B cell (primary cell): Measurements from ENCODE around the gene STYK1. TPM values are rescaled to one million over a fixed set of nuclear protein-coding genes. Genes with fewer than 3 reads are reported as not detected.

ENCODE experiments used
- ATAC-seq: fragments of 200-7000 bp; cut with Tn5 transposase; one replicate; pipeline ENCODE4 v1.10.0; 2021; ENCODE audit warnings: low read depth, mild to moderate bottlenecking, moderate number of reproducible peaks, moderate library complexity
- CTCF ChIA-PET: fragments of 350-600 bp; sonication (Branson Sonifier 250); formaldehyde crosslinking; loops from one replicate; lab custom pipeline; 2021; ENCODE audit warnings: antibody characterized with exemption, inconsistent platforms; lab: Charles Lee
- POLR2A ChIA-PET: fragments of 350-600 bp; sonication (Branson Sonifier 250); formaldehyde crosslinking; loops from one replicate; lab custom pipeline; 2021; ENCODE audit warnings: antibody characterized with exemption; lab: Charles Lee
- DNase-seq: peaks from one replicate; pipeline ENCODE4 v3.0.0; 2013
- H2AFZ ChIP-seq: 2 replicates; pipeline ENCODE4 v1.6.1; 2012; ENCODE audit warnings: mild to moderate bottlenecking, low read depth, low read length; ENCODE audit not compliant: insufficient read depth, poor library complexity, severe bottlenecking
- H3K27ac ChIP-seq, 2 donors: 1 replicate in 1 of 2; 2 replicates in 1 of 2; pipeline ENCODE4 v1.5.1; 2012 to 2013; ENCODE audit warnings: low read length in 2 of 2, mild to moderate bottlenecking in 2 of 2, moderate library complexity in 1 of 2
- H3K27me3 ChIP-seq, 4 experiments: fragments of 200-600 bp in 1 of 4; sonication (generic) in 1 of 4; replicated peaks in 1 of 4; 1 replicate in 2 of 4; 2 replicates in 2 of 4; pipeline versions ENCODE4 v1.6.1 to v1.7.0; 2013 to 2016; ENCODE audit warnings: low read length in 3 of 4, mild to moderate bottlenecking in 2 of 4, mixed read lengths in 1 of 4, moderate library complexity in 1 of 4; ENCODE audit not compliant: insufficient read depth in 4 of 4, control insufficient read depth in 3 of 4; ENCODE audit errors: control extremely low read depth in 1 of 4
- H3K36me3 ChIP-seq, 2 experiments: replicated peaks in 1 of 2; 1 replicate in 1 of 2; 2 replicates in 1 of 2; pipeline versions ENCODE4 v1.6.1 to v1.7.1; 2013; ENCODE audit warnings: low read length in 1 of 2; ENCODE audit not compliant: insufficient read depth in 2 of 2, control insufficient read depth in 1 of 2; ENCODE audit errors: control extremely low read depth in 1 of 2, extremely low read depth in 1 of 2
- H3K4me1 ChIP-seq, 2 donors: fragments of 200-600 bp in 1 of 2; sonication (generic) in 1 of 2; 1 replicate in 1 of 2; 2 replicates in 1 of 2; pipeline versions ENCODE4 v1.5.1 to v1.6.1; 2013 to 2017; ENCODE audit warnings: low read length in 2 of 2; ENCODE audit not compliant: control insufficient read depth in 2 of 2, insufficient read depth in 2 of 2
- H3K4me2 ChIP-seq: replicated peaks from 2 replicates; pipeline ENCODE3; 2012; ENCODE audit warnings: mild to moderate bottlenecking, low read depth, low read length; ENCODE audit not compliant: poor library complexity, severe bottlenecking
- H3K4me3 ChIP-seq, 5 experiments: fragments of 200-600 bp in 1 of 5; sonication (generic) in 1 of 5; 1 replicate in 3 of 5; 2 replicates in 2 of 5; pipeline versions ENCODE4 v1.5.1 to v1.7.0; 2011 to 2016; ENCODE audit warnings: low read length in 4 of 5, mild to moderate bottlenecking in 4 of 5, low read depth in 2 of 5, control low read depth in 1 of 5, moderate library complexity in 1 of 5; ENCODE audit not compliant: insufficient read depth in 1 of 5; ENCODE audit errors: control extremely low read depth in 1 of 5, extremely low read depth in 1 of 5
- H3K79me2 ChIP-seq: fragments of 200-600 bp; sonication (generic); one replicate; pipeline ENCODE4 v1.6.0; 2016; ENCODE audit warnings: low read length; ENCODE audit not compliant: control insufficient read depth, insufficient read depth
- H3K9ac ChIP-seq: fragments of 200-600 bp; sonication (generic); 2 replicates; pipeline ENCODE4 v1.6.1; 2017; ENCODE audit warnings: mild to moderate bottlenecking, low read length, moderate library complexity
- H3K9me3 ChIP-seq, 3 donors: one replicate each; pipeline versions ENCODE4 v1.6.1 to v1.7.1; 2013; ENCODE audit warnings: low read length in 2 of 3; ENCODE audit not compliant: control insufficient read depth in 2 of 3, insufficient read depth in 1 of 3; ENCODE audit errors: control extremely low read depth in 1 of 3
- H4K20me1 ChIP-seq: 2 replicates; pipeline ENCODE4 v1.6.0; 2012; ENCODE audit warnings: mild to moderate bottlenecking, low read length; ENCODE audit not compliant: insufficient read depth, control insufficient read depth, poor library complexity, severe bottlenecking
- H3K27ac Mint-ChIP-seq: one replicate; pipeline ENCODE4 v1.8.0; 2021; ENCODE audit warnings: mixed read lengths
- H3K27me3 Mint-ChIP-seq: one replicate; pipeline ENCODE4 v1.8.0; 2021; ENCODE audit warnings: mixed read lengths
- H3K4me1 Mint-ChIP-seq: one replicate; pipeline ENCODE4 v1.8.0; 2021; ENCODE audit warnings: mixed read lengths
- H3K4me3 Mint-ChIP-seq: one replicate; pipeline ENCODE4 v1.8.0; 2021; ENCODE audit warnings: mixed read lengths
- H3K9me3 Mint-ChIP-seq: one replicate; pipeline ENCODE4 v1.8.0; 2022; ENCODE audit warnings: mixed read lengths; ENCODE audit not compliant: insufficient read depth
- CTCF ChIP-seq: fragments of 200-600 bp; IDR thresholded peaks from one replicate; pipeline ENCODE4 v1.8.0; 2022; ENCODE audit warnings: antibody characterized with exemption, mild to moderate bottlenecking
- EZH2 ChIP-seq: IDR thresholded peaks from 2 replicates; pipeline ENCODE4 v1.6.1; 2012; ENCODE audit warnings: borderline replicate concordance, low read depth, mild to moderate bottlenecking, moderate library complexity, low read length; ENCODE audit not compliant: insufficient read depth, poor library complexity, severe bottlenecking
- WGBS: methylation state at CpG from one replicate; pipeline ENCODE4 v1.1.5; 2013; ENCODE audit warnings: missing lambda C conversion rate; ENCODE audit not compliant: insufficient coverage; 5-methylcytosine and 5-hydroxymethylcytosine counted together
- intact Hi-C: fragments of 100-400 bp; cut with micrococcal nuclease; formaldehyde crosslinking; loops from one replicate; pipeline ENCODE4 v1.10.0; 2022
- polyA plus RNA-seq: library from polyadenylated mRNA; depleted of rRNA; stranded (reverse); fragments of >200 nt; gene quantifications from 2 replicates; pipeline ENCODE4 v1.2.3, GENCODE V29; 2012
- total RNA-seq, 2 donors: library from RNA; stranded (reverse); fragments of 120-200 nt in 1 of 2; gene quantifications; 1 replicate in 1 of 2; 2 replicates in 1 of 2; pipeline versions ENCODE4 v1.2.3 to v1.2.4, GENCODE V29; 2013 to 2022

The STYK1 gene
- total and polyA plus RNA-seq, 2 donors (not counting 1 experiment from before 2014, with no cell fraction given), result not detected

GRCh38 chr12:10722905-10723746 lies 49.3 kb upstream of the STYK1 start, which contains the start of gene YBX3:
YBX3 (minus strand) TSS chr12:10723323; CDS start chr12:10723111, 212 bp downstream.
- under 1% methylated on average over 80 of the region's 95 CpGs for WGBS
- Mint-ChIP-seq H3K4me3 (peak within 1 kb of the TSS; percentile 89), H3K4me1 (peaks cover 31% of the 10 kb centered on the region), H3K27me3 (peaks cover 39% of the 10 kb centered on the region), H3K27ac (peak within 1 kb of the TSS; percentile 89), H3K9me3 (no peaks in the 10 kb centered on the region)
- Histone ChIP-seq H3K27me3 (no peaks in the 10 kb centered on the region), H2AFZ (peak within 1 kb of the TSS; percentile 61), H3K79me2 (peaks cover 27% of the 10 kb centered on the region), H3K9ac (peak within 1 kb of the TSS; percentile 96), H3K4me2 (peak within 1 kb of the TSS; percentile 87), H3K4me3 (peak within 1 kb of the TSS; percentile 80 to 92 (median 89)), H3K4me1 (peaks cover 20 to 29% of the 10 kb centered on the region in 2 donors), H4K20me1 (no peaks in the 10 kb centered on the region), H3K9me3 (peaks cover 0 to 3% (median 0%) of the 10 kb centered on the region in 3 donors), H3K27ac (peak within 1 kb of the TSS; percentile 97 to 98), H3K36me3 (no peaks in the 10 kb centered on the region)
- POLR2A ChIA-PET, result no interaction called here
- DNase-seq, result peak; percentile 71
- CTCF ChIA-PET, result interaction anchor here (0.6 to 1.3 kb wide), 5 partner anchors 9 to 448 kb away, joined by 3 read pairs; no protein-coding TSS in a partner anchor
- ATAC-seq, result peak; percentile 26
- intact Hi-C loops, result loop anchor here (1.0 to 2.0 kb wide), 2 partner anchors 28 to 110 kb away; partner anchors contain the start of gene MAGOHB
- TF ChIP-seq CTCF (no peak), EZH2 (no peak)

DNA sequence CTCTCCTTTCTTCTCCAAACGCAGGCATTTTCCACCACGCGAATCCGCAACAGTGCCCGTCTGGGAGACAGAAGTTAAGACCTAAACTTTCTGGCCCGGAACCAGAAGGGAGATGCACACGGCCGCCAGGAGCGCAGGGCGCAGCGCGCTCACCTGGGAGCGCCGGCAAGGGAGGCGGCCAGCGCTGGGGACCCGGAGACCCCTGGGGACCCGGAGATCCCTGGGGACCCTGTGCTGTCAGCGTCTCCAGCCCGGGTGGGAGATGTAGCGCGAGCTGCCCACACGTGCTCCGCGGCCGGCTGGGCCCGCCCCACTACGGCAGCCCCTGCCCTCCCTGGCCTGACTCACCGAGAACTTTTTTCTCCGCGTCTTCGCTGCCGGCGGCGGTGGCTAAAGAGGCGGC lies 48.7 kb upstream of the STYK1 start:
- ChIA-PET POLR2A (no interaction called here), CTCF (interaction anchor here (1.3 kb wide), 1 partner anchor 10 kb away, joined by 3 read pairs; no protein-coding TSS in a partner anchor)
- peak overlapping the region; percentile 87 for H3K4me2 ChIP-seq
- peaks cover 23% of the 10 kb centered on the region for H3K79me2 ChIP-seq
- peak; percentile 70 for ATAC-seq
- no peak for TF ChIP-seq CTCF
- no peak for TF ChIP-seq EZH2
- H2AFZ ChIP-seq, result peak overlapping the region; percentile 12
- no peaks in the 10 kb centered on the region for H4K20me1 ChIP-seq
- no peaks in the 10 kb centered on the region for H3K27me3 ChIP-seq
- peak overlapping the region; percentile 80 to 92 (median 89) for H3K4me3 ChIP-seq
- peak overlapping the region; percentile 89 for H3K4me3 Mint-ChIP-seq
- peaks cover 31% of the 10 kb centered on the region for H3K4me1 Mint-ChIP-seq
- no peaks in the 10 kb centered on the region for H3K36me3 ChIP-seq
- DNase-seq, result peak; percentile 85
- peaks cover 20 to 29% of the 10 kb centered on the region in 2 donors for H3K4me1 ChIP-seq
- peaks cover 0 to 3% (median 0%) of the 10 kb centered on the region in 3 donors for H3K9me3 ChIP-seq
- intact Hi-C loops, result loop anchor here (2.0 kb wide), 1 partner anchor 28 kb away; no protein-coding TSS in a partner anchor
- H3K9ac ChIP-seq, result peak overlapping the region; percentile 96
- peak overlapping the region; percentile 97 to 98 for H3K27ac ChIP-seq
- WGBS, result under 1% methylated on average over 36 of the region's 36 CpGs
- peaks cover 36% of the 10 kb centered on the region for H3K27me3 Mint-ChIP-seq
- H3K27ac Mint-ChIP-seq, result peak overlapping the region; percentile 89
- no peaks in the 10 kb centered on the region for H3K9me3 Mint-ChIP-seq
